ENCODE measurements around the gene GAL. TPM values are rescaled to one million over a fixed set of nuclear protein-coding genes. Genes with fewer than 3 reads are reported as not detected.
A peak's percentile ranks its signal among the peaks of the same experiment; 100 is the strongest.

The GAL gene
- total RNA-seq, 4 donors from 2014 or later, result 3.1 TPM; not detected in 3

GRCh38 chr11:68655806-68656205, 28.5 kb upstream of the GAL start:
- Histone ChIP-seq H3K36me3 (no peaks in the 10 kb centered on the region), H3K9me3 (no peaks in the 10 kb centered on the region), H3K27me3 (no peaks in the 10 kb centered on the region), H3K27ac (no peak overlapping the region), H3K4me1 (peaks cover 0 to 9% of the 10 kb centered on the region in 2 donors), H3K4me3 (replicated peaks in 1 of 3) (no peak overlapping the region)
- WGBS, 2 donors, result 90 to 98% methylated on average over 7 of the region's 8 CpGs
- intact Hi-C loops (cut with DNase I), result no loop called here
- TF ChIP-seq CTCF (IDR thresholded peaks at IDR 0.05) (no peak), POLR2A (IDR thresholded peaks at IDR 0.05) (no peak)
- DNase-seq, result no peak

GRCh38 chr11:68657021-68657780, 27.1 kb upstream of the GAL start:
- WGBS, 2 donors, result 98 to 99% methylated on average over 6 to 7 of the region's 11 CpGs
- H3K27ac ChIP-seq, result no peak overlapping the region
- no peak for DNase-seq

GRCh38 chr11:68658097-68658496, 26.2 kb upstream of the GAL start:
- Histone ChIP-seq H3K4me1 (peaks cover 0 to 9% of the 10 kb centered on the region in 2 donors), H3K27ac (no peak overlapping the region), H3K36me3 (no peaks in the 10 kb centered on the region), H3K27me3 (no peaks in the 10 kb centered on the region), H3K4me3 (replicated peaks in 1 of 3) (no peak overlapping the region), H3K9me3 (no peaks in the 10 kb centered on the region)
- no peak for TF ChIP-seq POLR2A (IDR thresholded peaks at IDR 0.05)
- TF ChIP-seq CTCF (IDR thresholded peaks at IDR 0.05), result no peak
- no peak for DNase-seq
- WGBS, 2 donors, result 94% methylated on average over 8 of the region's 8 CpGs
- intact Hi-C loops (cut with DNase I), result no loop called here

More at GRCh38 chr11:68657021-68657780, 27.1 kb upstream of the GAL start:
- intact Hi-C loops (cut with DNase I), result no loop called here
- H3K36me3 ChIP-seq, result no peaks in the 10 kb centered on the region
- no peaks in the 10 kb centered on the region for H3K27me3 ChIP-seq
- H3K4me1 ChIP-seq, result peaks cover 0 to 9% of the 10 kb centered on the region in 2 donors
- TF ChIP-seq POLR2A (IDR thresholded peaks at IDR 0.05) (no peak), CTCF (IDR thresholded peaks at IDR 0.05) (no peak)
- no peak overlapping the region for H3K4me3 ChIP-seq (replicated peaks in 1 of 3)
- H3K9me3 ChIP-seq, result no peaks in the 10 kb centered on the region

- no peak overlapping the region for H3K4me3 ChIP-seq (replicated peaks in 1 of 3)
- DNase-seq, result peak in 1 of 2 donors; percentile 17
Observed at GRCh38 chr11:68658661-68659060, 25.7 kb upstream of the GAL start.

More at GRCh38 chr11:68658661-68659060, 25.7 kb upstream of the GAL start:
- H3K27ac ChIP-seq, result no peak overlapping the region
- H3K9me3 ChIP-seq, result no peaks in the 10 kb centered on the region
- no peaks in the 10 kb centered on the region for H3K27me3 ChIP-seq
- H3K36me3 ChIP-seq, result no peaks in the 10 kb centered on the region
- WGBS, 2 donors, result 58 to 76% methylated on average over 13 of the region's 13 CpGs
- TF ChIP-seq CTCF (IDR thresholded peaks at IDR 0.05), result no peak
- TF ChIP-seq POLR2A (IDR thresholded peaks at IDR 0.05), result no peak
- intact Hi-C loops (cut with DNase I), result no loop called here
- H3K4me1 ChIP-seq, result peaks cover 0 to 9% of the 10 kb centered on the region in 2 donors
